ENCODE data around the gene DCUN1D1.

DCUN1D1 gene

DNA sequence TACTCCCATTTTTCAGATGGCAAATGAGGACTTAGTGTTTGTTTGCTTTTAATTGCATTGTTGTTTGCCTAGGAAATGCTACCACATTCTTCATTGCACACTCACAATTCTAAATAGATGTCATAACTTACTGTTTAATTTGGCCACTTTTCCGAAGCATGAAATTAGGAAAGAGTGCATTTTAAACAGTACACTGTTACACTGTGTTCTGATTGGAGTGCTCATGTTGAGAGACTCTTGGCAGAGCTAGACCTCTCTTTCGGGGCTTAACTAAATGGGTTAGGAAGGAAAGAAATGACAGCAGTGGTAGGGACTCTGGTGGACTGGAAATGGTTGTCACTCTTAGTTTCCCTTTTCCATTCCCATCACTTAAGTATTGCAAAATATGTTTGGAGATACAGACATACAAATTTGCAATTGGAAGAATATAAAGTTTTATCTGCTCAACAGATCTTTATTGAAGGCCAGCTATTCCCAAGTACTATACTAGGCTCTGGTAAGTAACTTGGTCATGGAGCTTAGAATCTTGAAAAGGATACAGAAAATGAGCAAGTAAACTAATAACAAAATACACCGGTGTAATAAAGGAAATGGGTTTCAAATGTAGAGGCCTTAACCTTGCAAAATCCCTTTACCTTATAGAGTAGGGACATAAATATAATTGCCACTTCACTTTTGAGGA, 90.2 kb downstream of the DCUN1D1 start:
- no peak for DNase-seq (ENCODE audit: low read depth)

Measured in stimulated activated CD8-positive, alpha-beta memory T cell treated with anti-CD3 and anti-CD28 coated beads, Interleukin-7, amount 100 ng/mL, for 24 hours (primary cell).